Immature natural killer cell (primary cell): ENCODE data around the gene TMEM164. TPM values are rescaled to one million over a fixed set of nuclear protein-coding genes. Genes with fewer than 3 reads are reported as not detected.
A peak's percentile ranks its signal among the peaks of the same experiment; 100 is the strongest.
"Not testable (repeated sequence)": the region's sequence is repeated elsewhere in the genome, so short reads cannot be mapped to it uniquely, and the experiment has no call there.

ENCODE experiments used
- DNase-seq, 3 donors: peaks; one replicate each; pipeline ENCODE4 v3.0.0; 2022; ENCODE audit warnings: mixed read lengths in 1 of 3
- H3K27ac Mint-ChIP-seq, 6 donors: one replicate each; pipeline ENCODE4 v1.8.0; 2020; ENCODE audit warnings: mixed read lengths in 6 of 6, mild to moderate bottlenecking in 5 of 6, inconsistent platforms in 4 of 6, moderate library complexity in 3 of 6
- H3K27me3 Mint-ChIP-seq, 3 donors: one replicate each; pipeline ENCODE4 v1.8.0; 2020 to 2021; ENCODE audit warnings: low read depth in 3 of 3, mild to moderate bottlenecking in 3 of 3, mixed read lengths in 3 of 3, moderate library complexity in 3 of 3, inconsistent platforms in 1 of 3
- H3K36me3 Mint-ChIP-seq, 3 donors: one replicate each; pipeline ENCODE4 v1.8.0; 2020; ENCODE audit warnings: mixed read lengths in 3 of 3, inconsistent platforms in 2 of 3, mild to moderate bottlenecking in 2 of 3
- H3K4me1 Mint-ChIP-seq, 2 donors: one replicate each; pipeline ENCODE4 v1.8.0; 2020; ENCODE audit warnings: inconsistent platforms in 2 of 2, mild to moderate bottlenecking in 2 of 2, mixed read lengths in 2 of 2, moderate library complexity in 1 of 2
- H3K4me3 Mint-ChIP-seq, 5 donors: one replicate each; pipeline ENCODE4 v1.8.0; 2020; ENCODE audit warnings: mild to moderate bottlenecking in 5 of 5, mixed read lengths in 5 of 5, inconsistent platforms in 3 of 5, moderate library complexity in 3 of 5
- H3K9me3 Mint-ChIP-seq, 6 donors: one replicate each; pipeline ENCODE4 v1.8.0; 2020; ENCODE audit warnings: mild to moderate bottlenecking in 6 of 6, mixed read lengths in 6 of 6, inconsistent platforms in 4 of 6, moderate library complexity in 3 of 6
- polyA plus RNA-seq, 3 donors: library from polyadenylated mRNA; unstranded; fragments of 300-500 nt; fragmentation: Illumina TruSeq; gene quantifications; one replicate each; pipeline ENCODE4 v1.2.3, GENCODE V29; 2021

Gene TMEM164
- polyA plus RNA-seq, 3 donors from 2014 or later, result 2.0 to 3.9 (median 2.3) TPM

- DNase-seq, result peak; percentile 20 to 42 (median 31)
- peaks cover 5 to 11% of the 10 kb centered on the region in 2 donors for H3K4me1 Mint-ChIP-seq
- peaks cover 0 to 6% (median 2%) of the 10 kb centered on the region in 3 donors for H3K27me3 Mint-ChIP-seq
- H3K4me3 Mint-ChIP-seq, result no peak overlapping the region
- H3K36me3 Mint-ChIP-seq, result peaks cover 0 to 3% (median 0%) of the 10 kb centered on the region in 3 donors
- H3K27ac Mint-ChIP-seq, result no peak overlapping the region
- H3K9me3 Mint-ChIP-seq, result no peaks in the 10 kb centered on the region
Measured at GRCh38 chrX:110146521-110146920, 143.6 kb downstream of the TMEM164 start.

DNA sequence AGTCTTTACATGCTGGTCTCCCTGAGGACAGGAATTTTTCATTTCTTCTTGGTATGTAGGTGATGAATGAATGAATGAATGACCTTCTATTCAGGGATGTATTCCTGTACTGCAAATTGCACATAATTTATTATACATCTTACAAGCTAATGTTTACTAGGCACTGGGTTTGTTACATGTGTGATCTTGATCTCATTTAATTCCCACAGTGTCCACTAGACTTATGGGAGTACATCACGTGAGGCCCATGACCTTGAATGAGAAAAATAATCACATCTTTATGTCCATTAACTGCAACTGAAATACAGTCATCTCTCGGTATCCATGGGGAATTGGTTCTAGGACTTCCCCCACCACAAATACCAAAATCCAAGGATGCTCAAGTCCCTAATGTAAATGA is 150.3 kb downstream of the TMEM164 start:
- H3K27me3 Mint-ChIP-seq, result peaks cover 2 to 6% (median 4%) of the 10 kb centered on the region in 3 donors
- no peaks in the 10 kb centered on the region for H3K9me3 Mint-ChIP-seq
- no peaks in the 10 kb centered on the region for H3K4me1 Mint-ChIP-seq
- H3K4me3 Mint-ChIP-seq, result no peak overlapping the region
- peaks cover 0 to 3% (median 0%) of the 10 kb centered on the region in 3 donors for H3K36me3 Mint-ChIP-seq
- no peak for DNase-seq
- H3K27ac Mint-ChIP-seq, result no peak overlapping the region

GRCh38 chrX:110153896-110154295 is 151.0 kb downstream of the TMEM164 start:
- DNase-seq, result no peak
- no peak overlapping the region for H3K27ac Mint-ChIP-seq
- H3K9me3 Mint-ChIP-seq, result no peaks in the 10 kb centered on the region
- no peak overlapping the region for H3K4me3 Mint-ChIP-seq
- peaks cover 0 to 3% (median 0%) of the 10 kb centered on the region in 3 donors for H3K36me3 Mint-ChIP-seq
- H3K27me3 Mint-ChIP-seq, result peaks cover 2 to 6% (median 4%) of the 10 kb centered on the region in 3 donors
- peaks cover 0 to 1% of the 10 kb centered on the region in 2 donors for H3K4me1 Mint-ChIP-seq

GRCh38 chrX:110154328-110154727 is 151.4 kb downstream of the TMEM164 start:
- not testable (repeated sequence) for H3K9me3 Mint-ChIP-seq, H3K27me3 Mint-ChIP-seq, H3K4me3 Mint-ChIP-seq, H3K27ac Mint-ChIP-seq, H3K36me3 Mint-ChIP-seq, H3K4me1 Mint-ChIP-seq, DNase-seq

- DNase-seq, result no peak
- Mint-ChIP-seq H3K4me1 (peaks cover 0 to 7% of the 10 kb centered on the region in 2 donors), H3K4me3 (no peak overlapping the region), H3K27ac (peak overlapping the region in 1 of 6 donors; percentile 45), H3K36me3 (no peaks in the 10 kb centered on the region), H3K9me3 (no peaks in the 10 kb centered on the region), H3K27me3 (peaks cover 0 to 4% (median 2%) of the 10 kb centered on the region in 3 donors)
Measured at GRCh38 chrX:110155759-110156158, 152.8 kb downstream of the TMEM164 start.

- Mint-ChIP-seq H3K27me3 (peaks cover 0 to 4% (median 2%) of the 10 kb centered on the region in 3 donors), H3K36me3 (no peaks in the 10 kb centered on the region), H3K27ac (no peak overlapping the region), H3K4me1 (peaks cover 0 to 7% of the 10 kb centered on the region in 2 donors), H3K4me3 (no peak overlapping the region), H3K9me3 (no peaks in the 10 kb centered on the region)
- peak in 2 of 3 donors; percentile 9 to 25 for DNase-seq
Measured at GRCh38 chrX:110156167-110156754, 153.3 kb downstream of the TMEM164 start.

DNA sequence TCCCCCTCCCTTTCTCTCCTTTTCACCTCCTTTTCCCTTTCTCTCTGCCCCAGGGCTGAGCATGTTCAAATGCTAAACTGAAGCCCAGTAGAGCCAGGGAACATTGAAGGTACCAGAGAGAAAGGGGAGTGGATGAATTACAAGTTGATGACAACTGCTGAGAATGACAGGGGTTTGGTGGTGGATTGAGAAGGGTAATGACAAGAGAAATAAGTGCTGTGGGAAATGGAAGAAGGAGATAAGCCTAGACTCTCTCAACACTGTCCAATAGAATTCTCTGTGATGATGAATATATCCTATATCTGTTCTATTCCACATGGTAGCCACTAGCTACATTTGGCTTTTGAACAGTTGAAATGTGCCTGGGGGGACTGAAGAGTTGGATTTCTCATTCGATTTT is 154.5 kb downstream of the TMEM164 start:
- Mint-ChIP-seq H3K4me3 (no peak overlapping the region), H3K27ac (no peak overlapping the region), H3K9me3 (no peaks in the 10 kb centered on the region), H3K36me3 (no peaks in the 10 kb centered on the region), H3K27me3 (peaks cover 0 to 4% (median 2%) of the 10 kb centered on the region in 3 donors), H3K4me1 (peaks cover 0 to 7% of the 10 kb centered on the region in 2 donors)
- DNase-seq, result no peak

DNA sequence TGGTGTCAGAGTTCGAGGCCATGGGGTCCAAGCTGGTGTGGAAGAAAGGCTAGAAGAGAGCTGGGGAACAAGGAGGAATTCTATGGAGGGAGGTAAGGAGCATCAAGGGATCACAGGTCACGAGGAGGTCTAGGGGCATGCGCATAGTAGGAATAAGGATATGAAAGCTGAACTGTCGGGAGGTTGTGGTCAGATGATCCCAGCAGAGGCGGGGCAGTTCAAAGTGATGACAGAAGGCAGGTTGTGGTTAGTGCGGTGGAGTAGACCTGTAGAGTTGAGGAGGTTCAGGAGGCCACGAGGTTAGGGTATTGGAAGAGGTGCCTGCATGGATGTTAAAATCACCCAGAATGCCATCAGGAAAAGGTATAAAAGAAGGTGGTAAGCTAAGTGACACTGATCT is 156.3 kb downstream of the TMEM164 start:
- Mint-ChIP-seq H3K27me3 (peaks cover 0 to 3% (median 2%) of the 10 kb centered on the region in 3 donors), H3K36me3 (no peaks in the 10 kb centered on the region), H3K4me3 (no peak overlapping the region), H3K27ac (peak overlapping the region in 1 of 6 donors; percentile 64), H3K4me1 (peaks cover 0 to 7% of the 10 kb centered on the region in 2 donors), H3K9me3 (no peaks in the 10 kb centered on the region)
- DNase-seq, result no peak

DNA sequence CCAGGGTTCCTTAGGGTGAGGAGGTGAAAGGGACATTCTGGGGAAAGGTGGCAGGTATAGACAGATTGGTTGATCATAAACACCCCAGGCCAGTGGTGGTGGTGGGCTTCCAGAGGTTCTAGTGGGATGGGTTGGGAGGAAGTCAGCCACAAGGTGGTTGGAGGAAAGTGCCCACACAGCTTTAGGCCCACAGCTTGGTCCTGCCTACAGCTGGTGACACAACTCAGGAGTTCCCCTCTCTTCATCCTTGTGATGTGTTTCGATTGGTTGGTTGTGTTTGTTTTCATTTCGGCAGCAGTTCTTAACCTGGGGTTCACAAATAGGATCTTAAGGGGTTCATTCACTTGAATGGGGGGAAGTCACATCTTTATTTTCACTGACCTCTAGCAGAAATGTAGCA is 157.0 kb downstream of the TMEM164 start:
- peak overlapping the region in 1 of 6 donors; percentile 64 for H3K27ac Mint-ChIP-seq
- no peaks in the 10 kb centered on the region for H3K36me3 Mint-ChIP-seq
- peaks cover 0 to 7% of the 10 kb centered on the region in 2 donors for H3K4me1 Mint-ChIP-seq
- H3K27me3 Mint-ChIP-seq, result peaks cover 0 to 3% (median 2%) of the 10 kb centered on the region in 3 donors
- H3K9me3 Mint-ChIP-seq, result no peaks in the 10 kb centered on the region
- H3K4me3 Mint-ChIP-seq, result no peak overlapping the region
- no peak for DNase-seq

- H3K36me3 Mint-ChIP-seq, result no peaks in the 10 kb centered on the region
- H3K4me3 Mint-ChIP-seq, result no peak overlapping the region
- peaks cover 0 to 7% of the 10 kb centered on the region in 2 donors for H3K4me1 Mint-ChIP-seq
- H3K27ac Mint-ChIP-seq, result no peak overlapping the region
- H3K27me3 Mint-ChIP-seq, result peaks cover 0 to 3% (median 0%) of the 10 kb centered on the region in 3 donors
- no peak for DNase-seq
- H3K9me3 Mint-ChIP-seq, result no peaks in the 10 kb centered on the region
Measured at GRCh38 chrX:110161361-110161686, 158.4 kb downstream of the TMEM164 start.

DNA sequence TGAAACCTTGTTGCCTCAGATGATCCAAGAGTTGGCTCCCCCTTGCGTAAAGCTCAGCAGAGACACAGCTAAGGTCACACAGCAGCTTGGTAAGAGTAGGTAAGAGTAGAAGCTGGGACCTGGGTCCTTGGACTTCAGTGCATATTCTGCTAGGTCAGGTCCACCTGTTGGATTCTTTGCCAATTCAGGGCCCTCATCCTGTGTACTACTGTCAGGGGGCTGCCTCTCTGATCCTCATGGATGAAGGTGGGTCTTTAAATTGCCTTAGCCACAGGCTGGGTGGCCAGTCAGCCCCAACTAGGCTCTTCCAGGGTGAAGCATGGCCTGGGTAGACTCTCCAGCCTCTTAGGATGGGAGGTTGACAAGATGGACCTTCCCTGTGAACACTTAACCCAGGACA is 159.2 kb downstream of the TMEM164 start:
- Mint-ChIP-seq H3K4me3 (no peak overlapping the region), H3K27ac (no peak overlapping the region), H3K9me3 (no peaks in the 10 kb centered on the region), H3K36me3 (no peaks in the 10 kb centered on the region), H3K27me3 (peaks cover 0 to under 1% (median 0%) of the 10 kb centered on the region in 3 donors), H3K4me1 (peaks cover 0 to 7% of the 10 kb centered on the region in 2 donors)
- no peak for DNase-seq

GRCh38 chrX:110162867-110163266 is 160.0 kb downstream of the TMEM164 start:
- Mint-ChIP-seq H3K4me3 (no peak overlapping the region), H3K27me3 (peaks cover 0 to 3% (median 0%) of the 10 kb centered on the region in 3 donors), H3K36me3 (no peaks in the 10 kb centered on the region), H3K4me1 (peaks cover 0 to 7% of the 10 kb centered on the region in 2 donors), H3K9me3 (no peaks in the 10 kb centered on the region), H3K27ac (no peak overlapping the region)
- no peak for DNase-seq

DNA sequence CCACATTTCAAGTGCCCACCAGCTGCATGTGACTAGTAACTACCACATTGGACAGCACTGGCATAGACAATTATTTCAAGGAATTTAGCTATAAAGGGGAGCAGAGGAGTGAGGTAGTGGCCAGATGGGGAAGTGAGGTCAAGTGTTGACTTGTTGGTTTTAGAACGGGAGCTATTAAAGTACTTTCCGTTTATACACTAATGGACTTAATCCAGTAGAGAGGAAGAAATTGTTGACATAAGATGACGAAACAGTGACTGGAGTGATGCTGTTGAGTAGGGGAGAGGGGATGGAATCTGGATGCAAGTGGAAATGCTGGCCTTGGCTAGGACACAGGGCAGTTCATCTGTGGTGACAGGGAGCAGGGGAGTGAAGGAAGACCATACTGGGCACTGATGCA is 160.6 kb downstream of the TMEM164 start:
- H3K27me3 Mint-ChIP-seq, result peaks cover 0 to 3% (median 0%) of the 10 kb centered on the region in 3 donors
- H3K4me3 Mint-ChIP-seq, result no peak overlapping the region
- H3K36me3 Mint-ChIP-seq, result no peaks in the 10 kb centered on the region
- DNase-seq, result no peak
- H3K9me3 Mint-ChIP-seq, result no peaks in the 10 kb centered on the region
- peaks cover 0 to 7% of the 10 kb centered on the region in 2 donors for H3K4me1 Mint-ChIP-seq
- no peak overlapping the region for H3K27ac Mint-ChIP-seq

DNA sequence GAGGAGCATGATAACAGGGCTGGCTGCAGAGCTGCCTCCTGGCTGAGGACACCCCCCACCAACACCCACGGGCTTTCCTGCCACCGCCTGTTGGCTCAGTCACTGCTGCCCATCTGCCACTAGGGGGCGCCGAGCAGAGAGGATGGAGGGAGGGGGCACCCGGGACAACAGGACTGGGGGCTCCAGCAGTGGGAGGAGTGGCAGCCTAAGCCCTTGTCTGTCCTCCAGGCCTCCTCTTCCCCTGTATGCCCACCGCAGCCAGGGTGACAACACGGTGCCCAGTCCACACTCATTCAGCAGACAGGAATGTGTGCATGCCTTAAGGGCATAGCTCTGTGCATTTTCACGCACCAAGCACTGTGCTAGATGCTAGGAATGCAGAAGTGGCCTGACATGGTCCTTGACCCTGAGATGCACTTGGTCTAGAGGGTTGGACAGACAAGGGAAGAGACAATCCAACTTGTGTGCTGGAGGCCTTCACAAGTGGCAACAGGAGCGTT is 165.1 kb downstream of the TMEM164 start:
- Mint-ChIP-seq H3K36me3 (peaks cover 0 to 4% (median 0%) of the 10 kb centered on the region in 3 donors), H3K4me1 (peaks cover 7 to 8% of the 10 kb centered on the region in 2 donors), H3K27ac (no peak overlapping the region), H3K9me3 (no peaks in the 10 kb centered on the region), H3K27me3 (peaks cover 0 to 3% (median 1%) of the 10 kb centered on the region in 3 donors), H3K4me3 (no peak overlapping the region)
- DNase-seq, result peak; percentile 22 to 53 (median 28)

GRCh38 chrX:110168585-110168984 is 165.7 kb downstream of the TMEM164 start:
- Mint-ChIP-seq H3K4me3 (no peak overlapping the region), H3K36me3 (peaks cover 0 to 4% (median 0%) of the 10 kb centered on the region in 3 donors), H3K27me3 (peaks cover 0 to 3% (median 1%) of the 10 kb centered on the region in 3 donors), H3K27ac (no peak overlapping the region), H3K4me1 (peaks cover 8% of the 10 kb centered on the region in 2 donors), H3K9me3 (no peaks in the 10 kb centered on the region)
- DNase-seq, result no peak
